ENCODE results near the gene TMEM167B. TPM values are rescaled to one million over a fixed set of nuclear protein-coding genes. Genes with fewer than 3 reads are reported as not detected.

Gene TMEM167B
- total and polyA plus RNA-seq, 2 of the 4 experiments (the other 2 are of a cell fraction): 21.6 to 32.1 TPM

GRCh38 chr1:109138358-109138757 is 47.8 kb downstream of the TMEM167B start:
- Histone ChIP-seq H2BK15ac (ENCODE audit: low read depth, low read length) (no peak overlapping the region), H2BK20ac (ENCODE audit: low read depth, low read length) (no peak overlapping the region), H3K79me1 (ENCODE audit: low read depth in 1 of 2, low read length in 2 of 2) (no peaks in the 10 kb centered on the region), H2AK5ac (ENCODE audit: low read depth, low read length) (no peak overlapping the region), H3K4me3 (ENCODE audit: insufficient read depth, low read depth, low read length) (no peak overlapping the region), H3K9me3 (ENCODE audit: control insufficient read depth, insufficient read depth, low read length) (no peaks in the 10 kb centered on the region), H3K56ac (ENCODE audit: extremely low read depth, insufficient read depth, low read length) (no peak overlapping the region), H4K8ac (ENCODE audit: low read depth in 2 of 2, low read length in 2 of 2) (no peak overlapping the region), H3K27me3 (ENCODE audit: control insufficient read depth, insufficient read depth, low read length) (no peaks in the 10 kb centered on the region), H4K5ac (ENCODE audit: low read depth, low read length) (no peak overlapping the region), H3K14ac (replicated peaks; ENCODE audit: low read depth, low read length) (no peak overlapping the region), H3K9ac (ENCODE audit: low read depth, low read length) (no peak overlapping the region), H2AFZ (replicated peaks; ENCODE audit: low read length, poor library complexity) (peak overlapping the region; percentile 13), H3K4ac (ENCODE audit: low read depth, low read length) (no peak overlapping the region), H3K9me1 (ENCODE audit: insufficient read depth, low read length) (no peaks in the 10 kb centered on the region), H2AK9ac (replicated peaks; ENCODE audit: low read depth, low read length, poor library complexity) (no peak overlapping the region), H4K91ac (ENCODE audit: insufficient read depth, low read depth, low read length) (no peak overlapping the region), H2BK120ac (ENCODE audit: low read depth, low read length) (no peak overlapping the region), H4K20me1 (ENCODE audit: insufficient read depth, low read length) (no peaks in the 10 kb centered on the region), H3K4me1 (ENCODE audit: control insufficient read depth, insufficient read depth, low read length) (no peaks in the 10 kb centered on the region), H3K27ac (ENCODE audit: insufficient read depth, low read length) (no peak overlapping the region), H3K36me3 (ENCODE audit: control insufficient read depth, insufficient read depth, low read length) (no peaks in the 10 kb centered on the region), H2BK5ac (ENCODE audit: low read depth, low read length, poor library complexity, severe bottlenecking) (no peak overlapping the region), H3K18ac (ENCODE audit: low read depth, low read length) (no peak overlapping the region), H3K23ac (ENCODE audit: low read depth, low read length) (no peak overlapping the region), H3K4me2 (ENCODE audit: low read depth, low read length) (no peak overlapping the region)
- dilution Hi-C loops (cut with HindIII; ENCODE audit: low sequenced_read_pairs, unreplicated experiment) (no loop called here), intact Hi-C loops (cut with micrococcal nuclease) (no loop called here), in situ Hi-C loops (cut with MboI; ENCODE audit: low sequenced_read_pairs) (no loop called here)
- TF ChIP-seq MXI1 (IDR thresholded peaks at IDR 0.05; ENCODE audit: borderline replicate concordance, low read depth, low read length) (no peak), FOS (IDR thresholded peaks at IDR 0.05; ENCODE audit: low read depth, low read length) (no peak), CEBPB (IDR thresholded peaks at IDR 0.05; ENCODE audit: low read depth, low read length) (no peak), MAZ (IDR thresholded peaks at IDR 0.05; ENCODE audit: borderline replicate concordance, low read depth, low read length) (no peak), RAD21 (IDR thresholded peaks at IDR 0.05; ENCODE audit: low read length) (no peak), CHD1 (IDR thresholded peaks at IDR 0.05; ENCODE audit: low read depth, low read length) (no peak), BHLHE40 (IDR thresholded peaks at IDR 0.05; ENCODE audit: low read depth, low read length) (no peak), RFX5 (IDR thresholded peaks at IDR 0.05; ENCODE audit: low read depth, low read length) (no peak)
- TF ChIP-seq, protein P1, sequence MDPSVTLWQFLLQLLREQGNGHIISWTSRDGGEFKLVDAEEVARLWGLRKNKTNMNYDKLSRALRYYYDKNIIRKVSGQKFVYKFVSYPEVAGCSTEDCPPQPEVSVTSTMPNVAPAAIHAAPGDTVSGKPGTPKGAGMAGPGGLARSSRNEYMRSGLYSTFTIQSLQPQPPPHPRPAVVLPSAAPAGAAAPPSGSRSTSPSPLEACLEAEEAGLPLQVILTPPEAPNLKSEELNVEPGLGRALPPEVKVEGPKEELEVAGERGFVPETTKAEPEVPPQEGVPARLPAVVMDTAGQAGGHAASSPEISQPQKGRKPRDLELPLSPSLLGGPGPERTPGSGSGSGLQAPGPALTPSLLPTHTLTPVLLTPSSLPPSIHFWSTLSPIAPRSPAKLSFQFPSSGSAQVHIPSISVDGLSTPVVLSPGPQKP (IDR thresholded peaks at IDR 0.05; ENCODE audit: borderline replicate concordance, low read depth, low read length): no peak
- TF ChIP-seq, protein P2, sequence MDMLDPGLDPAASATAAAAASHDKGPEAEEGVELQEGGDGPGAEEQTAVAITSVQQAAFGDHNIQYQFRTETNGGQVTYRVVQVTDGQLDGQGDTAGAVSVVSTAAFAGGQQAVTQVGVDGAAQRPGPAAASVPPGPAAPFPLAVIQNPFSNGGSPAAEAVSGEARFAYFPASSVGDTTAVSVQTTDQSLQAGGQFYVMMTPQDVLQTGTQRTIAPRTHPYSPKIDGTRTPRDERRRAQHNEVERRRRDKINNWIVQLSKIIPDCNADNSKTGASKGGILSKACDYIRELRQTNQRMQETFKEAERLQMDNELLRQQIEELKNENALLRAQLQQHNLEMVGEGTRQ (IDR thresholded peaks at IDR 0.05; ENCODE audit: low read depth, low read length): no peak
- 70% methylated on average over 2 of the region's 3 CpGs; no CpG with 5 or more reads in 1 of the 2 experiments for WGBS, 2 experiments (ENCODE audit: extremely low coverage in 2 of 2, insufficient read length in 1 of 2)
- DNase-seq (no peak), ATAC-seq (ENCODE audit: low read depth) (no peak)
- ChIA-PET POLR2A (ENCODE audit: unreplicated experiment) (no interaction called here), CTCF (interaction anchor here (0.6 kb wide), 1 partner anchor 62 kb away, joined by 3 read pairs; no protein-coding TSS in a partner anchor)
- no TSS peak for BruUV-seq (replicated peaks)
